ENCODE data around the gene RET.

DNA sequence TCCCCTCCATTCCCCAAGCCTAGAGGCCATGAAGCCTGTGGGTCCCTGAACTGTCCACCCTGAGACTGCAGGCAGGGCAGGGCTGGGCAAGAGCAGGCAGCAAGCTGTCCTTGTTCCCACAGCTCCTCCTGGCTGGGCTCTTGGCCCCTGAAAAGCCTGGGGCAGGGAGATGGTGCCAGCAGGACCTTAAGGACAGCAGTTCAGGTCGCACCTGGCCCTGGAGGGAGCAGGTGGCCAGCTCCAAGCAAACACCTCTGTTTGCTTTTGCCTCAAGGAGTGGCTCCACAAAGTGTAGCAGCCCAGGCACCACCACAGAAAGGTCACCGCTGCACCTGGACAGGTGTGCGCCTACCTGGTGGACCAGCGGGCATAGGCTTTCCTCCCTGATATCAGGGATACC is 5.2 kb downstream of the RET start:
- TF ChIP-seq, protein P1, sequence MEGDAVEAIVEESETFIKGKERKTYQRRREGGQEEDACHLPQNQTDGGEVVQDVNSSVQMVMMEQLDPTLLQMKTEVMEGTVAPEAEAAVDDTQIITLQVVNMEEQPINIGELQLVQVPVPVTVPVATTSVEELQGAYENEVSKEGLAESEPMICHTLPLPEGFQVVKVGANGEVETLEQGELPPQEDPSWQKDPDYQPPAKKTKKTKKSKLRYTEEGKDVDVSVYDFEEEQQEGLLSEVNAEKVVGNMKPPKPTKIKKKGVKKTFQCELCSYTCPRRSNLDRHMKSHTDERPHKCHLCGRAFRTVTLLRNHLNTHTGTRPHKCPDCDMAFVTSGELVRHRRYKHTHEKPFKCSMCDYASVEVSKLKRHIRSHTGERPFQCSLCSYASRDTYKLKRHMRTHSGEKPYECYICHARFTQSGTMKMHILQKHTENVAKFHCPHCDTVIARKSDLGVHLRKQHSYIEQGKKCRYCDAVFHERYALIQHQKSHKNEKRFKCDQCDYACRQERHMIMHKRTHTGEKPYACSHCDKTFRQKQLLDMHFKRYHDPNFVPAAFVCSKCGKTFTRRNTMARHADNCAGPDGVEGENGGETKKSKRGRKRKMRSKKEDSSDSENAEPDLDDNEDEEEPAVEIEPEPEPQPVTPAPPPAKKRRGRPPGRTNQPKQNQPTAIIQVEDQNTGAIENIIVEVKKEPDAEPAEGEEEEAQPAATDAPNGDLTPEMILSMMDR (IDR thresholded peaks at IDR 0.05), result no peak
- no peak for TF ChIP-seq POLR2A (IDR thresholded peaks at IDR 0.05)

All from right lobe of liver (tissue), 4 donors.